Activated CD4-positive, alpha-beta T cell treated with anti-CD3 and anti-CD28 coated beads, Interleukin-2, amount 10 ng/mL, durations not matched to agents 24 days and 14 days (primary cell): ENCODE results near the gene RPS6KA5. TPM values are rescaled to one million over a fixed set of nuclear protein-coding genes. Genes with fewer than 3 reads are reported as not detected.
"Not testable (repeated sequence)": the region's sequence is repeated elsewhere in the genome, so short reads cannot be mapped to it uniquely, and the experiment has no call there.

Experiments used
- DNase-seq: peaks from one replicate; pipeline ENCODE4 v3.0.0; 2022
- H3K27ac Mint-ChIP-seq: one replicate; pipeline ENCODE4 v1.8.0; 2022; ENCODE audit warnings: mild to moderate bottlenecking, mixed read lengths
- H3K27me3 Mint-ChIP-seq: one replicate; pipeline ENCODE4 v1.8.0; 2022; ENCODE audit warnings: mixed read lengths
- H3K36me3 Mint-ChIP-seq: one replicate; pipeline ENCODE4 v1.8.0; 2022; ENCODE audit warnings: low read depth, mild to moderate bottlenecking, mixed read lengths
- H3K4me1 Mint-ChIP-seq: one replicate; pipeline ENCODE4 v1.8.0; 2021; ENCODE audit warnings: mixed read lengths
- H3K4me3 Mint-ChIP-seq: one replicate; pipeline ENCODE4 v1.8.0; 2022; ENCODE audit warnings: mild to moderate bottlenecking, moderate library complexity, mixed read lengths
- H3K9me3 Mint-ChIP-seq: one replicate; pipeline ENCODE4 v1.8.0; 2021; ENCODE audit warnings: mixed read lengths
- intact Hi-C: fragments of 100-400 bp; cut with micrococcal nuclease; formaldehyde crosslinking; loops from one replicate; pipeline ENCODE4 v1.15.1; 2023
- total RNA-seq: library from RNA; stranded (reverse); gene quantifications from 2 replicates; pipeline ENCODE4 v1.2.3, GENCODE V29; 2022

RPS6KA5 gene
- 13.5 and 13.8 TPM in 2 replicates for total RNA-seq

GRCh38 chr14:91060351-91061055 is at the start of gene RPS6KA5:
Gene RPS6KA5 (minus strand): TSS chr14:91060641. CDS start chr14:91060434, 207 bp downstream.
- Mint-ChIP-seq H3K36me3 (peaks cover 27% of the 10 kb centered on the region), H3K4me1 (peaks cover 51% of the 10 kb centered on the region), H3K27ac (peak within 1 kb of the TSS; percentile 76), H3K4me3 (peak within 1 kb of the TSS; percentile 85), H3K9me3 (peaks cover 7% of the 10 kb centered on the region), H3K27me3 (no peaks in the 10 kb centered on the region)
- peak; percentile 100 for DNase-seq
- intact Hi-C loops = loop anchor here (1.0 to 10.0 kb wide), 11 partner anchors 24 to 678 kb away; partner anchors contain the start of genes CCDC88C, DGLUCY and PPP4R3A

GRCh38 chr14:91108941-91109611 is 48.6 kb upstream of the RPS6KA5 start:
- no peaks in the 10 kb centered on the region for H3K9me3 Mint-ChIP-seq
- H3K27ac Mint-ChIP-seq = peak overlapping the region; percentile 94
- no peaks in the 10 kb centered on the region for H3K36me3 Mint-ChIP-seq
- DNase-seq = peak; percentile 82
- H3K4me3 Mint-ChIP-seq = peak overlapping the region; percentile 54
- H3K4me1 Mint-ChIP-seq = peaks cover 46% of the 10 kb centered on the region
- H3K27me3 Mint-ChIP-seq = no peaks in the 10 kb centered on the region
- intact Hi-C loops = no loop called here

GRCh38 chr14:91103116-91103515 is 42.7 kb upstream of the RPS6KA5 start:
- H3K27me3 Mint-ChIP-seq = peaks cover 5% of the 10 kb centered on the region
- intact Hi-C loops = no loop called here
- H3K4me3 Mint-ChIP-seq = no peak overlapping the region
- H3K27ac Mint-ChIP-seq = peak overlapping the region; percentile 13
- no peaks in the 10 kb centered on the region for H3K9me3 Mint-ChIP-seq
- peaks cover 19% of the 10 kb centered on the region for H3K4me1 Mint-ChIP-seq
- DNase-seq = no peak
- H3K36me3 Mint-ChIP-seq = peaks cover 2% of the 10 kb centered on the region

- peaks cover 2% of the 10 kb centered on the region for H3K36me3 Mint-ChIP-seq
- H3K9me3 Mint-ChIP-seq = peaks cover 3% of the 10 kb centered on the region
- DNase-seq = no peak
- no peak overlapping the region for H3K4me3 Mint-ChIP-seq
- H3K27me3 Mint-ChIP-seq = peaks cover 13% of the 10 kb centered on the region
- intact Hi-C loops = no loop called here
- H3K27ac Mint-ChIP-seq = peak overlapping the region; percentile 51
- peaks cover 11% of the 10 kb centered on the region for H3K4me1 Mint-ChIP-seq
Observed at GRCh38 chr14:91100102-91100501, 39.7 kb upstream of the RPS6KA5 start.

GRCh38 chr14:91098591-91098990 is 38.1 kb upstream of the RPS6KA5 start:
- Mint-ChIP-seq H3K9me3 (peaks cover 3% of the 10 kb centered on the region), H3K36me3 (peaks cover 2% of the 10 kb centered on the region), H3K27ac (no peak overlapping the region), H3K27me3 (peaks cover 15% of the 10 kb centered on the region), H3K4me3 (no peak overlapping the region), H3K4me1 (peaks cover 11% of the 10 kb centered on the region)
- intact Hi-C loops = no loop called here
- no peak for DNase-seq

- H3K4me3 Mint-ChIP-seq, H3K9me3 Mint-ChIP-seq, H3K4me1 Mint-ChIP-seq, intact Hi-C loops, H3K27ac Mint-ChIP-seq, H3K36me3 Mint-ChIP-seq, DNase-seq: not testable (repeated sequence)
- peaks cover 14% of the 10 kb centered on the region for H3K27me3 Mint-ChIP-seq
Observed at GRCh38 chr14:91097657-91098056, 37.2 kb upstream of the RPS6KA5 start.

GRCh38 chr14:91095178-91095577 is 34.7 kb upstream of the RPS6KA5 start:
- no peak overlapping the region for H3K27ac Mint-ChIP-seq
- peaks cover 3% of the 10 kb centered on the region for H3K9me3 Mint-ChIP-seq
- H3K4me1 Mint-ChIP-seq = peaks cover 7% of the 10 kb centered on the region
- H3K36me3 Mint-ChIP-seq = peaks cover 2% of the 10 kb centered on the region
- no peak for DNase-seq
- H3K4me3 Mint-ChIP-seq = no peak overlapping the region
- intact Hi-C loops = no loop called here
- peaks cover 15% of the 10 kb centered on the region for H3K27me3 Mint-ChIP-seq

- H3K4me3 Mint-ChIP-seq = no peak overlapping the region
- peaks cover 3% of the 10 kb centered on the region for H3K9me3 Mint-ChIP-seq
- intact Hi-C loops = no loop called here
- DNase-seq = no peak
- no peak overlapping the region for H3K27ac Mint-ChIP-seq
- no peaks in the 10 kb centered on the region for H3K36me3 Mint-ChIP-seq
- peaks cover 4% of the 10 kb centered on the region for H3K4me1 Mint-ChIP-seq
- H3K27me3 Mint-ChIP-seq = peaks cover 14% of the 10 kb centered on the region
Observed at GRCh38 chr14:91094772-91095171, 34.3 kb upstream of the RPS6KA5 start.

GRCh38 chr14:91093743-91094472 is 33.5 kb upstream of the RPS6KA5 start:
- H3K9me3 Mint-ChIP-seq, H3K4me1 Mint-ChIP-seq, DNase-seq, H3K36me3 Mint-ChIP-seq, H3K4me3 Mint-ChIP-seq, H3K27ac Mint-ChIP-seq, intact Hi-C loops: not testable (repeated sequence)
- H3K27me3 Mint-ChIP-seq = peaks cover 14% of the 10 kb centered on the region

- H3K4me3 Mint-ChIP-seq = no peak overlapping the region
- peaks cover 12% of the 10 kb centered on the region for H3K27me3 Mint-ChIP-seq
- no peaks in the 10 kb centered on the region for H3K9me3 Mint-ChIP-seq
- DNase-seq = no peak
- intact Hi-C loops = no loop called here
- H3K27ac Mint-ChIP-seq = no peak overlapping the region
- peaks cover 11% of the 10 kb centered on the region for H3K4me1 Mint-ChIP-seq
- no peaks in the 10 kb centered on the region for H3K36me3 Mint-ChIP-seq
Observed at GRCh38 chr14:91092073-91092472, 31.6 kb upstream of the RPS6KA5 start.

GRCh38 chr14:91090743-91091142 is 30.3 kb upstream of the RPS6KA5 start:
- intact Hi-C loops = no loop called here
- H3K27me3 Mint-ChIP-seq = peaks cover 7% of the 10 kb centered on the region
- H3K9me3 Mint-ChIP-seq = no peaks in the 10 kb centered on the region
- peaks cover 13% of the 10 kb centered on the region for H3K4me1 Mint-ChIP-seq
- no peak overlapping the region for H3K27ac Mint-ChIP-seq
- H3K36me3 Mint-ChIP-seq = no peaks in the 10 kb centered on the region
- no peak for DNase-seq
- no peak overlapping the region for H3K4me3 Mint-ChIP-seq

- H3K36me3 Mint-ChIP-seq = no peaks in the 10 kb centered on the region
- no peak overlapping the region for H3K4me3 Mint-ChIP-seq
- H3K9me3 Mint-ChIP-seq = no peaks in the 10 kb centered on the region
- no peak overlapping the region for H3K27ac Mint-ChIP-seq
- H3K27me3 Mint-ChIP-seq = peaks cover 6% of the 10 kb centered on the region
- intact Hi-C loops = no loop called here
- no peak for DNase-seq
- peaks cover 15% of the 10 kb centered on the region for H3K4me1 Mint-ChIP-seq
Observed at GRCh38 chr14:91089958-91090535, 29.6 kb upstream of the RPS6KA5 start.

GRCh38 chr14:91088585-91089235 is 28.3 kb upstream of the RPS6KA5 start:
- Mint-ChIP-seq H3K27ac (no peak overlapping the region), H3K4me3 (no peak overlapping the region), H3K27me3 (peaks cover 4% of the 10 kb centered on the region), H3K36me3 (no peaks in the 10 kb centered on the region), H3K9me3 (no peaks in the 10 kb centered on the region), H3K4me1 (peaks cover 17% of the 10 kb centered on the region)
- intact Hi-C loops = no loop called here
- DNase-seq = no peak
